KMS-11 (cell line): Measurements from ENCODE around the gene RCN2.
"Not testable (repeated sequence)": the region's sequence is repeated elsewhere in the genome, so short reads cannot be mapped to it uniquely, and the experiment has no call there.

Experiments
- H2AFZ ChIP-seq: fragments of 200-600 bp; sonication (generic); 2 replicates; pipeline ENCODE4 v1.6.1; 2016; ENCODE audit warnings: antibody characterized with exemption, mixed run types, low read depth
- H3K27ac ChIP-seq: fragments of 200-600 bp; sonication (generic); 2 replicates; pipeline ENCODE4 v1.6.1; 2016; ENCODE audit warnings: mild to moderate bottlenecking, mixed run types
- H3K27me3 ChIP-seq: fragments of 200-600 bp; sonication (generic); 2 replicates; pipeline ENCODE4 v1.6.1; 2017; ENCODE audit warnings: mild to moderate bottlenecking, low read depth, mixed run types, moderate library complexity; ENCODE audit not compliant: insufficient read depth
- H3K36me3 ChIP-seq: fragments of 200-600 bp; sonication (generic); 2 replicates; pipeline ENCODE4 v1.6.1; 2017; ENCODE audit warnings: mild to moderate bottlenecking, mixed run types; ENCODE audit not compliant: insufficient read depth
- H3K4me1 ChIP-seq: fragments of 200-600 bp; sonication (generic); 2 replicates; pipeline ENCODE4 v1.6.1; 2016; ENCODE audit warnings: mild to moderate bottlenecking, low read depth, mixed run types; ENCODE audit not compliant: poor library complexity, severe bottlenecking
- H3K4me2 ChIP-seq: fragments of 200-600 bp; sonication (generic); 2 replicates; pipeline ENCODE4 v1.7.0; 2016; ENCODE audit warnings: mild to moderate bottlenecking, mixed run types
- H3K4me3 ChIP-seq: fragments of 200-600 bp; sonication (generic); IDR thresholded peaks from 2 replicates; pipeline ENCODE4 v1.6.1; 2017; ENCODE audit warnings: low read depth, low read length, mixed read lengths; ENCODE audit not compliant: insufficient read depth
- H3K79me2 ChIP-seq: fragments of 200-600 bp; sonication (generic); 2 replicates; pipeline ENCODE4 v1.6.1; 2016; ENCODE audit warnings: low read depth, mixed run types; ENCODE audit not compliant: insufficient read depth
- H3K9ac ChIP-seq: fragments of 200-600 bp; sonication (generic); 2 replicates; pipeline ENCODE4 v1.6.1; 2016; ENCODE audit warnings: mild to moderate bottlenecking, mixed run types
- H4K20me1 ChIP-seq: fragments of 200-600 bp; sonication (generic); 2 replicates; pipeline ENCODE4 v1.6.1; 2016; ENCODE audit warnings: mild to moderate bottlenecking, mixed run types; ENCODE audit not compliant: insufficient read depth
- TF ChIP-seq, protein P1 (sequence below): fragments of 200-600 bp; sonication (generic); conservative IDR thresholded peaks from 2 replicates; pipeline ENCODE4 v1.6.1; 2017; ENCODE audit warnings: low read depth, mild to moderate bottlenecking, antibody characterized with exemption, low read length, moderate library complexity, mixed read lengths

RCN2 gene

GRCh38 chr15:76964157-76964556 lies 32.6 kb downstream of the RCN2 start:
- Histone ChIP-seq H4K20me1 (no peaks in the 10 kb centered on the region), H3K4me2 (no peak overlapping the region), H3K27me3 (no peaks in the 10 kb centered on the region), H3K27ac (no peak overlapping the region), H3K4me1 (no peaks in the 10 kb centered on the region), H3K79me2 (no peaks in the 10 kb centered on the region), H3K9ac (no peak overlapping the region), H3K4me3 (no peak overlapping the region), H2AFZ (no peak overlapping the region), H3K36me3 (no peaks in the 10 kb centered on the region)
- TF ChIP-seq, protein P1, sequence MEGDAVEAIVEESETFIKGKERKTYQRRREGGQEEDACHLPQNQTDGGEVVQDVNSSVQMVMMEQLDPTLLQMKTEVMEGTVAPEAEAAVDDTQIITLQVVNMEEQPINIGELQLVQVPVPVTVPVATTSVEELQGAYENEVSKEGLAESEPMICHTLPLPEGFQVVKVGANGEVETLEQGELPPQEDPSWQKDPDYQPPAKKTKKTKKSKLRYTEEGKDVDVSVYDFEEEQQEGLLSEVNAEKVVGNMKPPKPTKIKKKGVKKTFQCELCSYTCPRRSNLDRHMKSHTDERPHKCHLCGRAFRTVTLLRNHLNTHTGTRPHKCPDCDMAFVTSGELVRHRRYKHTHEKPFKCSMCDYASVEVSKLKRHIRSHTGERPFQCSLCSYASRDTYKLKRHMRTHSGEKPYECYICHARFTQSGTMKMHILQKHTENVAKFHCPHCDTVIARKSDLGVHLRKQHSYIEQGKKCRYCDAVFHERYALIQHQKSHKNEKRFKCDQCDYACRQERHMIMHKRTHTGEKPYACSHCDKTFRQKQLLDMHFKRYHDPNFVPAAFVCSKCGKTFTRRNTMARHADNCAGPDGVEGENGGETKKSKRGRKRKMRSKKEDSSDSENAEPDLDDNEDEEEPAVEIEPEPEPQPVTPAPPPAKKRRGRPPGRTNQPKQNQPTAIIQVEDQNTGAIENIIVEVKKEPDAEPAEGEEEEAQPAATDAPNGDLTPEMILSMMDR, result no peak

DNA sequence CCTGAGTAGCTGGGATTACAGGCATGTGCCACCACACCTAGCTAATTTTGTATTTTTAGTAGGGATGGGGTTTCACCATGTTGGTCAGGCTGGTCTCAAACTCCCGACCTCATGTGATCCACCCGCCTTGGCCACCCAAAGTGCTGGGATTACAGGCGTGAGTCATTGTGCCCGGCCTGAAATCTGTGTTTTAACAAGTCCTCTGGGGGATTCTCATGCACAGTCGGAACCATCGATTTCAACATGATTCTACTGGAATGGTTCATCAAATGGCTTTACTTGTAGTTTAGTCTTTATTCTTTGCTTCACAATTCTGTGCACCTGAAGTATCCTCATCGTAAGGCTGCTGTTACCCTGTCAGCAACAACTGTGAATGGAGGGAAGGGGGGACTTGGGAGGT lies 34.5 kb downstream of the RCN2 start:
- not testable (repeated sequence) for H3K79me2 ChIP-seq, H4K20me1 ChIP-seq, H3K36me3 ChIP-seq, H3K27ac ChIP-seq, H3K4me1 ChIP-seq, H2AFZ ChIP-seq, H3K4me3 ChIP-seq, H3K4me2 ChIP-seq, H3K9ac ChIP-seq, H3K27me3 ChIP-seq

DNA sequence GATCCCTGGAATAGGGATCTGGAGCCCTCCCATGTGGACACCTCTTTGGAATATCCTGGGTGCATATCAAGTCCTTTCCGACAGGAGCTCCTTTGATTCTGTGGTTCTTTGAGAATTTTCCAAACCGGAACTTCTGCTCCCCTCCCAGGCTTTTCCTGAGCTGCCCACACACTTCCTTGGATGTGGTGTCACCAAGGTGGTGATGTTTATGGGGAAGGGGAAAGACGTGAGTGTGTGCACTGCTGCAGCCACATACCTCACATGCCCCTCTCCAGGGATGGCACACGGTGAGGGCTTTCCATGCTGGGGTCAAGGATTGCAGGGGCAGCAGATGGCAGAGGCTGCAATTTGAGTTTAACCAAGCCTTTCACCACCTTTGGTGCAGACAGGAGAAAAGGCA lies 35.5 kb downstream of the RCN2 start:
- no peaks in the 10 kb centered on the region for H4K20me1 ChIP-seq
- no peak overlapping the region for H2AFZ ChIP-seq
- H3K36me3 ChIP-seq, result no peaks in the 10 kb centered on the region
- H3K4me1 ChIP-seq, result no peaks in the 10 kb centered on the region
- no peak overlapping the region for H3K27ac ChIP-seq
- H3K4me2 ChIP-seq, result no peak overlapping the region
- H3K9ac ChIP-seq, result no peak overlapping the region
- H3K27me3 ChIP-seq, result no peaks in the 10 kb centered on the region
- no peaks in the 10 kb centered on the region for H3K79me2 ChIP-seq
- TF ChIP-seq, protein P1, result no peak
- no peak overlapping the region for H3K4me3 ChIP-seq

DNA sequence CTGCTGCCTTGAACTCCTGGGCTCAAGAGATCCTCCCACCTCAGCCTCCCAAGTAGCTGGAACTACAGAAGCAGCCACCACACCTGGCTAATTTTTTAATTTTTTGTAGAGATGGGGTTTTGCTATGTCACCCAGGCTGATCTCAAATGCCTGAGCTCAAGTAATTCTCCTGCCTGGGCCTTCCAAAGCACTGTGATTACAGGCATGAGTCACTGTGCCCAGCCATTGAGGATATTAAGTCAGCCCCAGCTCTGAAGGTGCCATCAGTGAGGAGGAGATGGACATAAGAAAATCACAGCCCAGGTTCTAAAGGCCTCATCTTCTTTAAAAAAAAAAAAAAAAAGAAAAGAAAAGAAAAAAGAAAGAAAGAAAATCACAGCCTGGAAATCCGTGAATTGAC lies 36.8 kb downstream of the RCN2 start:
- H2AFZ ChIP-seq, result no peak overlapping the region
- no peaks in the 10 kb centered on the region for H3K79me2 ChIP-seq
- H3K27me3 ChIP-seq, result no peaks in the 10 kb centered on the region
- H3K9ac ChIP-seq, result no peak overlapping the region
- H3K4me1 ChIP-seq, result no peaks in the 10 kb centered on the region
- H3K27ac ChIP-seq, result no peak overlapping the region
- no peak overlapping the region for H3K4me3 ChIP-seq
- H3K4me2 ChIP-seq, result no peak overlapping the region
- H3K36me3 ChIP-seq, result no peaks in the 10 kb centered on the region
- TF ChIP-seq, protein P1, result no peak
- H4K20me1 ChIP-seq, result no peaks in the 10 kb centered on the region

GRCh38 chr15:76972389-76973361 lies 41.1 kb downstream of the RCN2 start:
- Histone ChIP-seq H2AFZ (no peak overlapping the region), H3K4me3 (no peak overlapping the region)
- TF ChIP-seq, protein P1, result no peak

More at GRCh38 chr15:76972389-76973361, 41.1 kb downstream of the RCN2 start:
- Histone ChIP-seq H4K20me1 (no peaks in the 10 kb centered on the region), H3K4me1 (no peaks in the 10 kb centered on the region), H3K36me3 (no peaks in the 10 kb centered on the region), H3K79me2 (no peaks in the 10 kb centered on the region), H3K9ac (no peak overlapping the region), H3K4me2 (no peak overlapping the region), H3K27ac (no peak overlapping the region), H3K27me3 (no peaks in the 10 kb centered on the region)
